HG03280 (cell line): ENCODE measurements around the gene MYCBPAP.

Experiments used
- ATAC-seq: cut with Tn5 transposase; IDR thresholded peaks from one replicate; pipeline ENCODE4 v1.9.1; 2021; ENCODE audit warnings: mild to moderate bottlenecking, moderate library complexity; ENCODE audit not compliant: unreplicated experiment

The MYCBPAP gene

GRCh38 chr17:50549969-50550368, 41.7 kb downstream of the MYCBPAP start:
- no peak for ATAC-seq

- no peak for ATAC-seq
Measured at GRCh38 chr17:50550661-50551432, 42.6 kb downstream of the MYCBPAP start.

GRCh38 chr17:50551433-50551815, 43.2 kb downstream of the MYCBPAP start:
- no peak for ATAC-seq

GRCh38 chr17:50551884-50552283, 43.6 kb downstream of the MYCBPAP start:
- no peak for ATAC-seq

DNA sequence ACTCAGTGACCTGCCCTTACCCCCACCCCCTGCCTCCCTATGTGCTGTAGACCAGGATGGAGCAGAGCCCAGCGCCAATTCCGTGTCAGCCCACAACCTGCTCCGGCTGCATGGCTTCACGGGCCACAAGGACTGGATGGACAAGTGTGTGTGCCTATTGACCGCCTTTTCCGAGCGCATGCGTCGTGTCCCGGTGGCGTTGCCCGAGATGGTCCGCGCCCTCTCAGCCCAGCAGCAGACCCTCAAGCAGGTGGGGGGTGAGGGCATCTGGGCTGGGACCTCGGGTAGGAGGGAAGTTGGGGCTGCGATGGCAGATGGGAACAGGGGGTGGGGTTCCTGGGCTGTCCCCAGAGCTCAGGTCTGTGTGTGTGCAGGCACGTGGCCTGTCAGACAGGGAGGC, 46.0 kb downstream of the MYCBPAP start:
- no peak for ATAC-seq

GRCh38 chr17:50556803-50557202, 48.6 kb downstream of the MYCBPAP start:
- no peak for ATAC-seq

DNA sequence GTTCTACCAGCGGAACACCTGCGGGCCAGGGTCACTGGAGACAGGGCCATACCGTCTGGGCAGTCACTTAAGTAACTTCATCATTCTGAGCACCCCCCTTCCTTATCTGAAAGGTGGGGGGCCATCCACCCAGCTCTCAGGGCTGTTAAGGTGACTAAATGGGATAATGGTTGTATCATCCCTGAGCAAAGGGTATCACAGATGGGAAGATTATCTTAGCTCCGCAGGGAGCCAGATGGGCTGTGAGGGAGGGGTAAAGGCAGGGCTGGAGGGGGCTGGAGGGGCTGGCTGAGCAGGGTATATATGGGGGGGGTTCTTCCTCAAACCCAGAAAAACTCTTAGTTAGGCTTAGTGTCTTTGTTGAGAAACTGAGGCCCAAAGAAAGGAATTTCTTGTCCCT, 49.4 kb downstream of the MYCBPAP start:
- ATAC-seq, result no peak

DNA sequence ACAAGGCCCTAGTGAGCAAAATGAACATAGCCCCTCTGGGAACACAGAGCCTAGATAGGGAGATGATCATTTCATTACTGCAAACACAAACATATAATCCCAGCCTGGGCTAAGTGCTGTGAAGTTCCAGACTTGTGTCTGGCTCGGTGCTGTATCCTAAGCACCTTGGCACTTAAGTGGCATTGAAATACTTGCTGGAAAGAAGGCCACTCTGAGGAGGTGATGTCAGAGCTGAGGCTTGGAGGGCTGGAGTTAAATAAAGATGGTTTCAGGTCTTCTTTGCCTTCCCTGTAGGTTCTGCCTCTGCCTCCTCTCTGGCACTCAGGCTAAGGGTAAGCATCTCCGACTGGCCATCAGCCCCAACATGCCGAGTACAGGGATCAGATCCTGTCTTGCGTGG, 49.9 kb downstream of the MYCBPAP start:
- no peak for ATAC-seq

GRCh38 chr17:50558581-50558940, 50.3 kb downstream of the MYCBPAP start:
- no peak for ATAC-seq

- ATAC-seq, result no peak
Measured at GRCh38 chr17:50558941-50559614, 50.8 kb downstream of the MYCBPAP start.

DNA sequence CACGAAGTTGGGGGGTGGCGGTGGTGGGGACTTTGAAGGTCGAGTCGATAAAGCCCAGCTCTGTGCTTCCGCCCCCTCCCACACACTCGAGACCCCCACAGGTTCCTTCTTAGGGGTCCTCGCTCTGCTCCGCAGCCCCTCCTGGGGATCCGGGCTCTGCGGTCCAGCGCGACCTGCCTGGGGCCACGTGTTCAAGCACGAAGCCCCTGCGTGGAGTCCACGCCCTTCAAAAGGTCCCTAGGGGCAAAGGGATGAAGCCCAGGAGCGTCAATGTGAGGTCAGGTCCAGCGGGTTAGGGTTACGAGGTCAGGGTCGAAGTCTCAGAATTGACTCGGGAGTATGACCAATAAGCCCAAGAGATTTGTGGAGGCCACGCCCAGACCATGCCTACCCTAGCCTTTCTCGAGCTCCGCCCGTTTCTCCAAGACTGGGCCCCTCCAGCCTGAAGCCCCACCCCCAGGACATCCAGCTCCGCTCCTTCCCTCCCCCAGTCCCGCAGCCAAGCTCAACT, 51.5 kb downstream of the MYCBPAP start:
- no peak for ATAC-seq

- ATAC-seq, result peak; percentile 94
Measured at GRCh38 chr17:50560185-50560824, 52.1 kb downstream of the MYCBPAP start, which contains the start of gene CACNA1G. CACNA1G (plus strand) TSS chr17:50560715; CDS start chr17:50561460, 745 bp downstream.

DNA sequence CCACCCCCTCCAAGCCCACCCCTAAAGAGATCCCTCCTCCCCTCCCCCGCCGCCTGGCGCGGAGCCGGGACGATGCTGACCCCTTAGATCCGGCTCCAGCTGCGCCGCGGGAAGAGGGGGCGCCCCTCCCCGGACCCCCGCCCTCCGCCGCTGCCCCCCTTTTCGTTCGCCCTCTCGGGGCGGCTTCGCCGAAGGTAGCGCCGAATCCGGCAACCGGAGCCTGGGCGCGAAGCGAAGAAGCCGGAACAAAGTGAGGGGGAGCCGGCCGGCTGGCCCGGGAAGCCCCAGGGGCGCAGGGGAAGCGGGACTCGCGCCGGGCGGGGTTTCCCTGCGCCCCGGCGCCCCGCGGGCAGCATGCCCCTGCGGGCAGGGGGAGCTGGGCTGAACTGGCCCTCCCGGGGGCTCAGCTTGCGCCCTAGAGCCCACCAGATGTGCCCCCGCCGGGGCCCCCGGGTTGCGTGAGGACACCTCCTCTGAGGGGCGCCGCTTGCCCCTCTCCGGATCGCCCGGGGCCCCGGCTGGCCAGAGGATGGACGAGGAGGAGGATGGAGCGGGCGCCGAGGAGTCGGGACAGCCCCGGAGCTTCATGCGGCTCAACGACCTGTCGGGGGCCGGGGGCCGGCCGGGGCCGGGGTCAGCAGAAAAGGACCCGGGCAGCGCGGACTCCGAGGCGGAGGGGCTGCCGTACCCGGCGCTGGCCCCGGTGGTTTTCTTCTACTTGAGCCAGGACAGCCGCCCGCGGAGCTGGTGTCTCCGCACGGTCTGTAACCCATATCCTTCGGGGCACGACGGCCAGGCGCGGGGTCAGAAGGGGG, 52.9 kb downstream of the MYCBPAP start:
- ATAC-seq, result no peak

DNA sequence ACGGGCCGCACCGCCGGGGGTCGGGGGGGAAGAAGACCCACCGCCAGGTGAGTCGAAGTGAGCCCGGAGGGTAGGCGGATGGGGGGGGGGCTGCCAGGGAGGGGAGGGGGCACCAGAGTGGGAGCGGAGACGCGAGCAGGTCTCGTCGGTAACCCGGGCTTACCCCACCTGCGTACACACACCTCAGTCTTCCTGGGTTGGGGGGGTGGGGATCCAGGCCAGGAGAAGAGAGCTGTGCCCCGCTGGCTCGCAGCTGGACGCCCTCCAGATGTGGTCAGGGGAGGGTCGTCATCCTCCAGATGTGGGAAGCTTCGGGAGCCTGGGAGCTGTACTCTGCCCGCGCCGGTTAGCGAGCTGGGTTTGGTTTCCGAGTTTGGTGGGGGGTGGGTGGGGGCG, 53.5 kb downstream of the MYCBPAP start:
- no peak for ATAC-seq

DNA sequence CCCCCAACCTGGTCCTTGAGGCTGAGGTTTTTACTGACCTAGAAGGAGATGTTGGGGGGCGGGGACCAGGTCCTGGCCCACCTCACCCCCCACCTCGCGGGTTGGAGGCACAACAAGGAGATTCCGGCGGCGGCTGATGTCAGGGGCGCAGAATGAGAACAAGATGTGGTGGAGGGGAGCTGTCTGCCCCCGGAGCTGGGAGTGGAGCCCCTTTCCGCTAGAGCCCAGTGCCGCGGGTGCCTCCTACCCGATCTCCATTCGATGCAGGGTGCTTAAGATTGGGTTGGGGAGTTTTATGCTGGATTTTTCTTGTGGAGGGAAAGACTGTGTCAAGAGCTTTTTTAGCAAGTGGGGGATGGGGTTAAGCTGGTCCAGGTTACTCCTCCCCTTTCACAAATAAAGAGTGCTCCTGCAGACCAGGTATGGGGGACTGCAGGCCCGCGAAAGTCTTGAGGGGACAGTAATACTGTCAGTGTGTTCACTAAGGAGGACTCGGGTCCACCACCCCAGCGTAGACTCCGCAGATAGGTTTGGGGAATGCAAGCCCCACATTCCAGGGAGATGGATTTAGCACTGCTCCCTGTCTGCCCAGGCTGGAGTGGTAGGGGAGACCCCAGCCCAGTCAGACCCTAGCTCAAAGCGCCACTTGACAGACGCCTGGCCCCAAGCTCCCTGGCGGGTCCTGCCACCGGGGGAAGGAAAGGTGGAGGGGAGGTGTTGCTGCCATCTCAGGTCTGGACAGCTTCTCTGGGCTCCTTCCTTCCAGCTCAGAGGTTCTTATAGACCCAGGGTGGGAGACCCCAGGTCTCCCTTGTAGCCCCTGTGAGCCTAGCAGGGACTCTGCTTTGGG, 54.2 kb downstream of the MYCBPAP start:
- no peak for ATAC-seq

- no peak for ATAC-seq
Measured at GRCh38 chr17:50563092-50563511, 54.9 kb downstream of the MYCBPAP start.

- no peak for ATAC-seq
Measured at GRCh38 chr17:50564916-50565315, 56.7 kb downstream of the MYCBPAP start.

DNA sequence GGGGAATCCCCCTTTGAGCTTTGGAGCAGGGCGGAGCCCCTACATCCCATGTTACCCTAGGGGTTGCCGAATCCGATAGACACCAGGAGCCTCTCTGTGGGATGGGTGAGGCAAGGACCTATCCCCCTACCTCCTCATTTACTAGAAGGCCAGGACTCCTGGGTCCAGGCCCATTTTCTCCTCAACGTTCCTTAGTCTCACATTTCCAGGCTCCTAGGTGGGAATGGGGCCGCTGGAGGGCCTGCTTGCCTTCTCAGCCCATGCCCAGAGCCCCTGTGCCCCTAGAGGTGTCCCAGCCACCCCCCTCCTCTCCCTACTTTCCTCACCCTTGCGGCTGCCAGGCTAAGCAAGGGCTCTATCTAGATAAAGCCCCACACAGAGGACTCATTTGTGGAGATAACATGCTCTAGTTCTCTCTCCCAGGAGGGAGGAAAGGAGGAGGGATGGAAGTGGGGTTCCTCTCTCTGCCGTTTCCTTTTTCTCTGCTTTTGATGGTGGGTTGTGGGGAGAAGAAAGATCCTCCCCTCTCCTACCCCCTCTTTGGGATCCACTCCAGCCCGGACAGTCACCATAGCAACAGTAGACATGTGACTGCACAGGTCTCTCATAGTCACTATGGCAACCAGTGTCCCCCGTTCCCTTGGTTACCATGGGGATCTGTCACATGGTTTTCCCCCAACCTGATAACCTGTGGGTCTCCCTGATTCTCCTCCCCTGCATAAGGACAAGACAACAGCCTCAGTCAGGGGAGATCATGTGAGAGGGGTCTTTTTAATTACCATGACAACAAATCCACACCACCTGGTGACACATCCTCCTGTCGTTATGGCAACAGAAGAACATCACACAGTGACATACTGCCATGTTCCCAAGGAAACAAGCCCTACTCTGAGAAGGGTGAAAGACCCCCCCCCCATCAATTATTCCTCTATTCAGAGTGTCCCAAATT, 57.4 kb downstream of the MYCBPAP start:
- no peak for ATAC-seq

GRCh38 chr17:50566886-50567285, 58.6 kb downstream of the MYCBPAP start:
- no peak for ATAC-seq
